Stimulated activated CD4-positive, alpha-beta T cell treated with anti-CD3 and anti-CD28 coated beads, Interleukin-15, amount 100 ng/mL, for 24 hours (primary cell): ENCODE measurements around the gene DAPK2.
A peak's percentile ranks its signal among the peaks of the same experiment; 100 is the strongest.

Experiments
- DNase-seq: peaks from one replicate; pipeline ENCODE4 v3.0.0-alpha.2; 2020

Gene DAPK2

DNA sequence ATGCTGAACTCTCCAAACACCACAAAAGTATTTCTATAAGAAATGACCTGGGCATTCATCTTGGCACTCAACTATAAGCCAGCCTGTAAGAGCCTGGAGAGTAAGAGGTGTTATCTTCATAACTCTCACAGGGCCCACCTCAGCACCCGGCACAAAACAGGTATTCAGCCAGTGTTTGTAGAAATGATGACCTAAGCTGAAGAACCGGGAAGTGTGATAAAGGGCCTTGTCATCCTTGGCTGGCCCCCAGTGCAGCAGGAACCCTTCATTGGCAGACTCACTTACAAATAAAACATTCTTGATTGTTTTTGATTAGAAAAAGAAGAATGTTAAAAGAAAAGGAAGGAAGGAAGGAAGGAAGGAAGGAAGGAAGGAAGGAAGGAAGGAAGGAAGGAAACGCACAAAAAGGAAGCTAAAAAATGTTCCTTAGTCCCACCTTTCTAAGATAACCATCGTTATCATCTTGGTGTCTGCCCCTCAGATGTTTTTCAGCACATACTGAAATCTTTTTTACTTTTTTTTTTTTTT lies 52.1 kb downstream of the DAPK2 start:
- DNase-seq = no peak

DNA sequence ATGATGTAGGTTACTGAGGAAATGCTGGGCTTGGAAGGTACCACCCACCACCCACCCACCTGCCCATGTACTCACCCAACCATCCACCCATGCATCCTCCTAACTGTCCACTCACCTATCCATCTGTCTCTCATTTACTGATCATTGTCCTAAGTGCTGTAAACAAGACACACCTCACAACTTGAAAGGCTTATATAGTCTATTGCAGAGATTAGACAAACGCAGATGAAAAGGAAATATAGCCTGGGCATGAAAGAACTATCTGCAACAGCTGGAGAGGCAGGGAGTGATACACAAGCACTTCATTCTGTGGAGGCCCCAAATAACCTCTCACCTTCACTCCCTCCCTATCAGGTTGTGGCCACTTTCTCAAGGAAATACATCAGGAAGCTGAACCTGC lies 54.0 kb downstream of the DAPK2 start:
- DNase-seq = no peak

DNA sequence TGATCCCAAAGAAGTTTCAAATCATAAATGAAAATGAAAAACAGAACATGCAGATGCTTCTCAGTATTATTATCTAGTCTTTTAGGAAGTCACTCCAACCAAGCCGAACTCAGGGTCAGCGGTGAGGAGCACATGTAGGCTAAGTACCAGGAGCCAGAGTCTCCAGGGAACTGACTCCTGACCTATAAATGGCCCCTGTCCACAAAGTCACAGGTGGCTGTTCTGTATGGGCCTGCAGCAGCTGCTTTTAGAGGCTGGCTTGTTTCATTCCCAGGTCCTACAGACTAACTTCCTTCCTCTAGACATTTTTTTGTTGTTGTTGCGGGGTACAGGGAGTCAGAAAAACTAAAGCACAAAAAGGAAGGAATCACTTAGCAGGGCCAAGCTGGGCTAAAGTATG lies 54.6 kb downstream of the DAPK2 start:
- DNase-seq = no peak

DNA sequence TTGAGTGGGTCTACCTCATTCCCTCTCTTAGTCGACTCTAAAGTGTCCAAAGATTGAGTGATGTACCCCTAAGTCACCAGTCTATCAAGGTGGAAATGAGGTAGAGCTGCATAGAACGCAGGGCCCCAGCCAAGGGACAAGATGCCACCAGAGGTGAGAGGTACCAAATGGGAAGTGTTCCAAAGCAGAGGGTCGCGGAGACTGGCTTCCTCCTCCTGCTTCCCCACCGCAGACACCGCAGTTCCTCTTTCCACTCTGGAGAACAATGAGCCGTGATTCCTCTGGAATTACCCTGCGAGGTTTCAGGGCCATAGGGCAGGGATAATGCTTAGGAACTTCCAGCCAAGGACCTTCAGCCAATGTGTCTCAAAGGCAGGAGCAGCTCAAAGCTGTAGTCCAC lies 55.8 kb downstream of the DAPK2 start:
- no peak for DNase-seq

- no peak for DNase-seq
Measured at GRCh38 chr15:63987796-63988378, 58.4 kb downstream of the DAPK2 start.

- DNase-seq = no peak
Measured at GRCh38 chr15:63986751-63987341, 59.4 kb downstream of the DAPK2 start.

GRCh38 chr15:63986185-63986680 lies 60.1 kb downstream of the DAPK2 start:
- no peak for DNase-seq

GRCh38 chr15:63985221-63986184 lies 60.8 kb downstream of the DAPK2 start:
- DNase-seq = no peak

- no peak for DNase-seq
Measured at GRCh38 chr15:63984331-63984730, 62.0 kb downstream of the DAPK2 start.

- DNase-seq = no peak
Measured at GRCh38 chr15:63983061-63983711, 63.1 kb downstream of the DAPK2 start.

DNA sequence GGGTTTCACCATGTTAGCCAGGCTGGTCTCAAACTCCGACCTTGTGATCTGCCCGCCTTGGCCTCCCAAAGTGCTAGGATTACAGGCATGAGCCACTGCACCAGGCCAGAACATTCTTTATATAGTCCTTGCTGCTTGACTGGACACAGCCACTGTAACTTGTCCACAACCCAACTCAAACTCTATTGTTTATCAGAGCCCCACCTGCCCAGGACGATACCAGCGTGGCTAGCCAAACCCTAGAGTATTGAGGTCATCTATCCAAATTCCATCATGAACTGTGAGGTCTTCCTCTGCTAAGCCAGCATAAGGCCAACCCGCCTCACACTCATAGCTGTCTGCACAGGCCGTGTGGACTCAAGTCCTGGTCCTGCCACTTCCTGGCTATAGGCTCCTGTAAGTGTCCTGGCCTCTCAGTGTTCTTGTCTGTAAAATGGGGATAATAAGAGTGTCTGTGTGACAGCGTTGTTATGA lies 63.9 kb downstream of the DAPK2 start:
- DNase-seq = no peak

DNA sequence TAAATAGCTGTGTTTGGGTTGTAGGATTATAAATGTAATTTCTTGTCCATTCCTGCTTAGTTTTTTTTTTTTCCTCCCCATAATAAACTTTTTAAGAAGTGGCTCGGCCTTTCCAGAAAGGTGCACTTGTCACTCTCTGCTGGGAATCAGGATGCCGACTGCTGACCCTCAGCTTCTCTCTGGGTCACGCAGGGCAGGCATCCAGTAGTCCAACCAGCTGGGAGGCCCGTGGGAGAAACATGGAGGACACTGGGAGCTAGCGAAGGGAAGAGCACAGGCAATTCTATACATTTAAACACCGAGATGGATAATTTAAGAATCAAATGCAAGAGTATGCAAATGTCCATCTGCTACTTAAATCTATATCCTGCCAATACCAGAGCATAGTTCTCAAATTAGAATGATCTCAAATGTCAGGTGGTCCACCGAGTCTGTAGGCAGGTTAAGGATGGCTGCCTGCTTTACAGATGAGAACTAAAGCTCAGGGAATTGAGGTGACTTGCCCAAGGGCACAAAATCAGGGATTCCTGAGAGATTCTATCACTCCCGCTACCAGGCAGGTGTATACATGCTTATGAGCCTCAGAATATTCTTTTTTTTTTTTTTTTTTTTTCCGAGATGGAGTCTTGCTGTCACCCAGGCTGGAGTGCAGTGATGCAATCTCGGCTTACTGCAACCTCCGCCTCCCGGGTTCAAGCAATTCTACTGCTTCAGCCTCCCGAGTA lies 64.5 kb downstream of the DAPK2 start:
- no peak for DNase-seq

DNA sequence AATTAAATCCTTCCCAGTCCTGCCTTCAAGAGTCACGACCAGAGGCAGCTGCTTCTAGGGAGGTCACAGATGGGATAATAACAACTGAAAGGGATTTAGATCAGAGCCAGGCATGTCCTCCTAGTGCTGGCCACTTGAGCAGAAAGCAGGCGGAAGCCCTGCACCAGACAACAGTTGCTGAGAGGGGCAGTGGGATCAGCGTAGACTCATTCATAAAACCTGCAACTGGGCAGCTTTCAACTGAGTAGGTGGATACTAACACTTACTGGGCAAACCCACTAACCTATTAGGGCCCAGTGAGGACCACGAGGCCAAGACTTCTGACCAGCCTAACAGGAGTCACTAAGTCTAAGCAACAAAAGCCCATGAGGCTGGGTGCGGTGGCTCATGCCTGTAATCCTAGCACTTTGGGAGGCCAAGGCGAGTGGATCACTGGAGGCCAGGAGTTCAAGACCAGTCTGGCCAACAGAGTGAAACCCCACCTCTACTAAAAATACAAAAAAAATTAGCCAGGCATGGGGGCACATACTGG lies 67.0 kb downstream of the DAPK2 start:
- DNase-seq = no peak

GRCh38 chr15:63978511-63979261 lies 67.6 kb downstream of the DAPK2 start:
- no peak for DNase-seq

DNA sequence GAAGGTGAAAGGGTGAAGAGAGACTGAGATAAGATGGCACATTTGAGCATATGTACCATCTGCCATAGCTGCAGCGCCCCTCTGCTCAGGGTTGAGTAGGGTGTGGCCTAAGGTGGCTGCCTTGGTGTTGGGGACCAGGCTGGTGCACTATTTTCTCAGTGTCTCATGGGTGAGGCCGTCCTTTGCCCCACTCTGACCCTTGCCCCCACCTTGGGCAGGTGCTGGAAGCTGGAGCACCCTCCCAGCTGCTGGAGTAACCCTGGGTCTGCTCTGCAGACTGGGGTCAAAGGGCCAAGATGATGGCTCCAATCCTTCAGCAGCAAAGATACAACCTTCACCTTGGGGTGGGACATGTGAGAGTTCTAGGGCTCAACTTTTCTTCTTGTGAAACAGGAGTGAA lies 69.2 kb downstream of the DAPK2 start:
- DNase-seq = no peak

GRCh38 chr15:63974021-63974420 lies 72.3 kb downstream of the DAPK2 start:
- no peak for DNase-seq

- no peak for DNase-seq
Measured at GRCh38 chr15:63973212-63974009, 72.9 kb downstream of the DAPK2 start.

DNA sequence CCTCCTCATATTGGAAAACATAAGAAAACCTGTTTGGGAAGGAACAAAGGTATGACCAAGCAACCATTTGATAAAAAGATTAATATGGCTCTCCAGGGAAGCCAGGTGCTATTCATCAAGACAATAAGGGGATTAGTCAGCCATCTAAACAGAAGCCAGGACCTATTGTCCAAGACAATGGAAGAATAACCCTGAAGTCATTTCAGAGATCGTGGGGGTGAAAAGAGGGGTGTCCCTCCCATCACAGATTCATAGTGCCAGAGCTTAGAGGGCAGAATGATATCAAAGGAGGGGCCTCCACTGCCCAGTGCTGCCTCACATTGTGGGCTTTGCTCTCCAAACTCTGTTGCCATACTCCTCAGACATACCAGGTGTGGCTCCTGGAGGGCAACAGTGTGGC lies 73.5 kb downstream of the DAPK2 start:
- DNase-seq = no peak

- DNase-seq = no peak
Measured at GRCh38 chr15:63971904-63972303, 74.4 kb downstream of the DAPK2 start.

DNA sequence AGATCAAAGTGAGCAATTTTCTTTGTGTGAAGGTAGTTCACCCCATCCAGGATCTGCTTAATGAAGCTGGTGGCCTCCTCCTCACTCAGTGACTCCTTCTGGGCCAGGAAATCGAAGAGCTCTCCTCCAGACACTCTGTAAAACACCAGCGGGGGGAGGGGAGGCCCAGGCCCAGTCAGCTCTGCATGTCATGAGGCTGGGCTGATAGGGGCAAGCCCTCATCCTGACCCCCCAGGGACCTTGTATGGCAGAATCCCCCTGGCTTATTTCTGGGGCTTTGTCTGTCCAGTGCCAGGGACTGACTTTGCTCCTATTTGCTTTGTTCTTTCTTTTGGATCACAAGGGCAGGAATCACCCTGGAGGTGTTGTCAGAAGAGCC lies 74.9 kb downstream of the DAPK2 start:
- DNase-seq = peak; percentile 73
